Stimulated activated CD4-positive, alpha-beta T cell treated with anti-CD3 and anti-CD28 coated beads, Interleukin-12 subunit alpha, Interleukin-12 subunit beta, amount 100 ng/mL, for 4 hours (primary cell): ENCODE results near the gene PP2D1.
A peak's percentile ranks its signal among the peaks of the same experiment; 100 is the strongest.
"Not testable (repeated sequence)": the region's sequence is repeated elsewhere in the genome, so short reads cannot be mapped to it uniquely, and the experiment has no call there.

Experiments used
- DNase-seq: peaks from one replicate; pipeline ENCODE4 v3.0.0-alpha.2; 2020

Gene PP2D1

DNA sequence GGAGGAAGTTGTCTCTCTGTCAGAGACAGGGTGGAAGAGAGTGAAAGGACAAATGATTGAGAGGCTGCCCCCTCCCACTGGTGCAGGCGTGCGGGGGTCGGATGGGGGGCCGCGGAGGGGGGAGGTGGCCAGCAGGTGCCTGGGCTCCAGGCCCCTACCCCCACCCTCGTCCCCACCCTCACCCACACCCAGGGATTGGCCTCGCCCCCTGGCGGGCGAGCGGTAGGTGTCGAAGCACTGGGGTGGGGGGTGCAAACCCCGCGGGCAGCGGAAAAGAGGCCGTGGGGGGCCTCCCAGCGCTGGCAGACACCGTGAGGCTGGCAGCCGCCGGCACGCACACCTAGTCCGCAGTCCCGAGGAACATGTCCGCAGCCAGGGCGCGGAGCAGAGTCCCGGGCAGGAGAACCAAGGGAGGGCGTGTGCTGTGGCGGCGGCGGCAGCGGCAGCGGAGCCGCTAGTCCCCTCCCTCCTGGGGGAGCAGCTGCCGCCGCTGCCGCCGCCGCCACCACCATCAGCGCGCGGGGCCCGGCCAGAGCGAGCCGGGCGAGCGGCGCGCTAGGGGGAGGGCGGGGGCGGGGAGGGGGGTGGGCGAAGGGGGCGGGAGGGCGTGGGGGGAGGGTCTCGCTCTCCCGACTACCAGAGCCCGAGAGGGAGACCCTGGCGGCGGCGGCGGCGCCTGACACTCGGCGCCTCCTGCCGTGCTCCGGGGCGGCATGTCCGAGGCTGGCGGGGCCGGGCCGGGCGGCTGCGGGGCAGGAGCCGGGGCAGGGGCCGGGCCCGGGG, 27.9 kb upstream of the PP2D1 start, which contains the start of gene KAT2B:
Gene KAT2B (plus strand): TSS at position 682 of the 783 bp plus-strand sequence. CDS start 32 bp downstream, at position 714.
- peak; percentile 77 for DNase-seq

DNA sequence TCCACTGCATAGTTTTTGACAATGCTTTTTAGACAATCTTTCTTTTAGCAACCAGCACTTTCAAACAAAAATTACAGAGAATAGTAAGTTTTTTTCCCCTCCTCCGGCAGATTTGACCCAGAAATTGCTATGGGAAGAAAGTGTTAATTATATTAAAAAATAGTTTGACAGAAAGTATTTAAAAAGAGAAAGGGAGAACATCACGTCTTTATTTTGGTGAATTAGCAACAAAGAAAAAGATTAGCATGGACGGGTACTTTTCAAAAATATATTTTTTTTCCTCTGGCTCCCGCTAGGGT, 27.4 kb upstream of the PP2D1 start:
- DNase-seq: no peak

DNA sequence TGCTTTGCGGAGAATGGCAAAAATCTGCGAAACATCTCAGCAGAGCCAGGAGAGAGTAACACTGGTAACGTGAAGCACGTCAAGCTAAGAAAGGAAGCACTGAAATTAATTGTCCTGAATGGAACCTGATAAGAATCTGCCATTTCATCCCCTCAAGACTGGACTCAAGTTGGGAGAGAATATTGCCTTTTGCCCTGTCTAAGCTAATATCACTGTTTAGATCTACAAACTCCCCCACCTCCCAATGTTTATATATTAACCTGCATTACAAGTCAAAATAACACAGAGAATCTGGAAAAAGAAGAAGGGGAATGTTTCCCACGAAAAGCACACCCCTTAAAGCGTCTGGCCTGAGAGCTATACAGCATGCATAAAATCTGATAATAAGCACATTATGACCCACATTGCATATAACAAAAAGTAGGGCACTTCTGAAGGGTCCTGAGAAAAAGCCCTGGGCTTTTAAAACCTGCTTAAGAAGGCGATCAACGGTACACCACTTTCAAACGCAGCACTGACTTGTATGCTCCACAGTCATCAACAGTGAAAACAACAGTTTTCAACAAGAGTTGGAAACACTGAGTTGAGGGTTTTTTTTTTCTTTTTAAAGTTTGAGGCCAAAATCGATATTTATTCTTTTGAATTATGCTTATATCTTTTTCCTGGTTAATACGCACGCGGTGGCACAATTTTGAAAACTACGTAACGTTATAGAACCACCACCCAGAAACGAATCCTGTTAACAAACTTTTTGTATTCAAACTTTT, 26.8 kb upstream of the PP2D1 start:
- DNase-seq: no peak

DNA sequence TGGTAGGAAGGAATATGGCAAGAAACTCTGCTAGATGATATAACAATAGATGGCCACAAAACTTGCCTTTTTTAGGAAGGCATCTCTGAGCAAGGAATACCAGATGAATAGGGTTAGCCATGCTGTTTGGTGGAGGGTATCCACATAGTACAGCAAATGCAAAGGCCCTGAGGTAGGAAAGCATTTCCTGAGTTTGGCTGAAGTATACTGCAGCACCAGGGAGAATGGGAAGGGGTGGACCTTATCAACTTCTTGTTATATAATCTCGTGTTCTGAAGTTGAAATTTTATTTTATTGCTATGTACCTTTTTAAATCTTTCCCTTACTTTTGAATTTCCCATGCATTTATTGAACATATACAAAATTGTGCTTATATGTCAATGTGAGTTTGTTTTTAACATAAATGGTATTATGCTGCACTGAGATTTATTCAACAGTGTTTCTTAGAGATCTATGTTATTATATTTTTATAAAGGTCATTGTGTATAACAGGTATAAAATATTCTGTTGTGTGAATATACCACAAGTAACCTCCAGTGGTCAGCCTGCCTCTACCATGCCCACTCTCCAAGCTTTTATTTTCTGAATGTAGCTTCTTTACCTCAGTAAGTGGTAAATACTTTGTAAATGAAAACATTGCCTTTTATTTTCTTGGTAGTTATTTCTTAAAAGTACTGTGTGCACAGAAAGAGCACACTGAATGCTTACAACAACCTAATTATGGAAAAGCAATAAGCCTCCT, 25.4 kb upstream of the PP2D1 start:
- no peak for DNase-seq

DNA sequence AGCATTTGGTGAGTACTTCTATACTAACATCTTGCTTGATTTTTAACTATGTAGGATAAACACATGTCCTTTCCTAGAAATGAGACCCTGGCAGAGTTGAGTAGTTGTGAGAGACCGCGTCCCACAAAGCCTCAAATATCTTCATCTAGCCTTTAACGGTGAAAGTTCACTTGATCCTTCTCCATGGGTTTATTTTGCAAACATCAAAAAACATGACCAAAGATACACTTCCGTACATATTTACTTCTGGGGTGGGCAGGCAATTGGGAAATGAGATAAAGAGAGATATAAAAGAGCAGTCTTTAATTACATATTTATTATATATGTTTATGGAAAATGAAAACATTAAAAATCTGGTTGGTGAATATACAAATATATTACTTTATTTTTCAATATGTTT, 23.0 kb upstream of the PP2D1 start:
- DNase-seq: no peak

DNA sequence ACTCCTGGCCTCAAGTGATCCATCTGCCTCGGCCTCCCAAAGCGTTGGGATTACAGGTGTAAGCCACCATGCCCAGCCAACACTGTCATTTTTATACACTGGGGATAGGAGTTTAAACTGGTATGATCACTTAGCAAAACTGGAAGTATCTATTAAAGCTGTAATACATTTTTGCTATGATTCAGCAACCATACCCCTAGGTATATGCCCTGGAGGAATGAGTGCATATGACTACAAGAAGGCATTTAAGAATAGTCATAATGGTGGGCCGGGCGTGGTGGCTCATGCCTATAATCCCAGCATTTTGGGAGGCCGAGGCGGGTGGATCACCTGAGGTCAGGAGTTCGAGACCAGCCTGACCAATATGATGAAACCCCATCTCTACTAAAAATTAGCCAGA, 19.9 kb upstream of the PP2D1 start:
- not testable (repeated sequence) for DNase-seq

DNA sequence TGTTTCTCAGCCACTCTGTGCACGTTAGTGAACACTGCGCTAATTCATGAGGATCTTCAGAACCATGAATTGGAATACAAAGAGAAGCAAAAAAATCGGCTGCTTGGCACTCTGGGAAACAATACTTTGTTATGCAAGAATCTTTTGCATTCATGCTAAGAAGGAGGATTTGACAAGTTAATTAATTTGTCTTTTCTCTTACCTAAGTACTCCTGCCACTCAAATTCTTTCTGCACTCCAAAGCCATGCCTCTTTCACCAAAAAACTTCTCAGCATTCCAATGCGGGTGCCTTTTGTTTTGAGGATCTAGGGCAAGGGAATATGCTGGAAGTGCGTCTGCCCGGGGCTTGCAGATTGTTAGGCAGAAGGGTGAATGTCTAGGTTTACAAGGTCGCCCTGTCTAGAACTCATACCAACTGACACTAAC, 16.9 kb upstream of the PP2D1 start:
- DNase-seq: no peak

DNA sequence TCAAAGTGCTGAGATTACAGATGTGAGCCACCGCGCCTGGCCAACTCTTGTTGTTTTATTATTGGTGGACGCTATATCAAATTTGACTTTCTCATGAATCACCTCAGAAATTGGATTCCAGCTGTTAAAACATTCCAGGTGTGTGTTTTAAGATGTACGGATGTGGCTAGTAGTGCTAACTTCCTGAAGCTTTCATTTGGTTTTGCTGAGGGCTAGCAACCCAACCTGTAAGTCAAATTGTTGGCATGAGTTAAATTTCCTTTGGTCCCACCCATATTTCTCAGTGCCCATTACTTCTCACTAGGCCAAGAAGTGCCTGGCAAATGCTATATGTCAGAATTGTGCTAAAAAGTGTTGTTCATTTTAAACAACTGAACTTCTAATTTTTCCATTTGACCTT, 15.1 kb upstream of the PP2D1 start:
- no peak for DNase-seq

DNA sequence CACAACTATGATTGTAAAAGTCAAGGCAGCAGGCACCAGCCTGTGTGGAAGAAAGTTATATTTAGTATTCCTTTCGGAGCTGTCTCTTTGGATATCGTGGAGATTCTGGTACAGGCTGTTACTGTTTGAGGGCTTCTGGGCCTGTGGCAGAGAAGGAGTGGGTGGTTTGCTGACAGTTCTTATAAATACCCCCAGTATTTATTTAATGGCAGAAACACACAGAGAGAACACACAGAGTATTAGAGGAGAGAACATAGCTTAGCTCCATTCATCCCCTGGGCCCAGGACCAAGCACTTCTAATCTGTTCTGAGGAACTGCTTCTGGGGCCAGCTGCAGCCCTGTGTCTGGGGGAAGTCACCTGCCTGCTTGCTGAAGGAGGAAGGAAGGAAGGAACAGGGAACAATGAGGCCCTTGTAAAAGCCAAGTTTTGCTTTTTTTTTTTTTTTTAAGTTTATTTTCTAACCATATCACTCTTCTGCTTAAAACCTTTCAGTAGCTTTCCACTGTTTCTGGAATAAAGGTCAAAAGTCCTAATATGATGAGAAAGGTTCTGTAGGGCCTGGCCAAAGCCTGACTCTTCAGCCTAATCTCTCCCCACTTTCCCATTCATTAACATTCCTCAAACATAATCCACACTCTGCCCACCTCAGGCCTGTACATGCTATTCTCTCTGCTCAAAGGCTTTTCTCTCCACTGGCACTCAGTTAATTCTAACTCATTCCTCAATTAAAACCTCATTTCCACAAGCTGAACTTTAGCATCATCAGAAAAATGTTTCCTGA, 11.8 kb upstream of the PP2D1 start:
- no peak for DNase-seq

DNA sequence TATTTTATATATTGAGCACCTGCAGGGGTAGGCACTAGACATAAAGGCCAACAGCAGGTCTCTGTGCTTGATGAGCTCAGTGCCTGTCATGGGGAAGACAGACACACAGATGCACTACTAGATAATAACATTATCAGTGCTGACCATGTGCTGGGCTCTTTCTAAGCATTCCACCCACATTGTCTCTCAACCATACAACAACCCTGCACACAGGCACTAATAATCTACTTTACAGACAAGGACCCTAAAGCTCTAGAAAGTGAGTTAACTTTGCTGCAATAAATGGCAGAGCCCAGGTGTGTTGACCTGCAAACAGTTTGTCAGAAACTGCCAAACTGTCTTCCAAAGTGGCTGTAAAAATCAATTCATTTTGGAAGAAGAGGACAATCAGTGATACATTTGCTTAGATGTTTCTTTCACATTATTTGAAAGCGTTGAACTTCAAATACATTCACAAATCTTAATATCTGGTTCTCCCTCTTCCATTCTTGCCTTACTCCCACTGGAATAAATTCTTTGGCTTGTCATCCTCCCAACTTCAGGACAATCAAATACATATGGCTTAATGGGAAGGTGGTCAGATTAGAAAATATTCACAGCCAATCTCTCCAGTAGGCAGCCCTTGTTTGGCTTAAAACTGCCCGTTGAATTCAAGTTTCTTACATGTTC, 11.0 kb upstream of the PP2D1 start:
- no peak for DNase-seq

DNA sequence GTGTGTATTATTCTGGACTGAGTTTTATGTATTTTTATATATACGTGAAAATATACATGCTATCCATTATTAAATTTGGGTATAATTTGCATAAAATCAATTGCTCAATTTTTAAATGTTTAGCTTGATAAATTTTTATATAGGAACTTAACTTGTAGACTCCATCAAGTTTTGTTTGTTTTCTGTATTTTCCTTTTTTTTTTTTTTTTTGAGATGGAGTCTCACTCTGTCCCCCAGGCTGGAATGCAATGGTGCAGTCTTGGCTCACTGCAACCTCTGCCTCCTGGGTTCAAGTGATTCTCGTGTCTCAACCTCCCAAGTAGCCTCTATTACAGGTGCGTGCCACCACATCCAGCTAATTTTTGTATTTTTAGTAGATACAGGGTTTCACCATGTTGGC, 4.0 kb upstream of the PP2D1 start:
- DNase-seq: not testable (repeated sequence)

DNA sequence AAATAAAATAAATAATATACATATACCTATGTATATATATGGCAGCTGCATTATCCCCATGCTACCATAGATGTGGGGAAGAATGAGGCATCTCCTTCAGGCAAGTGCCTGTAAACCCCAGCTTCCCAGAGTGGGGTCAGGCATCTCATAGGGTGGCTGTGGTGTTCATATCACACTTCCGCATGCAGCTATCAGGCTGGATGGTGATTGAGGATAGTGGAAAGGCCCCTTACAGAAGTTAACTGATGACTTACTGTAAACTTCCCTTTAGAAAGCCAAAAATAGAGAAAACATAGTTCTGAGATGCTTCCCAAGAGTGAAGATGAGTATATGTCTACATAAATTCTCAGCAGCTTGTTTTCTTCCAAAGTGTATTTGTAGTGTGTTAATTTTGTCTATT, 3.5 kb upstream of the PP2D1 start:
- no peak for DNase-seq

DNA sequence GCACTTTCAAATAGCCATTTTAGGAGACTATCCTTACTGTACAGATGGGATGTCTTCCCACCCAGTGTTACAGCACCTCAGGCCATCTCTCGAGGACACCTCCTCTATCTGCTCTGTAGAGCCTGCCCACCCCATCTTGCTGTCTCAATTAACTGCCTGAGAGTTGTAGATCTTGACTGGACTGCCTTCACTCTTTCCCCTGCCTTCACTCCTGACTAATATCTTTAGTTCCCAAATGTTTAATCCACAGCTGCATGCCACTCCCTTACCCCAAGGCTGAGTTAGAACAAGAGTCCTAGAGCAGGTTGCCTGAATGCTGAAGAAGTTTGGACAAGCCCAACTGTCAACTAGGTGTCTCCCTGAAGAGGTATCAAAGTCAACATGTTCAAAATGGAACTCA, 1.3 kb upstream of the PP2D1 start:
- DNase-seq: no peak

DNA sequence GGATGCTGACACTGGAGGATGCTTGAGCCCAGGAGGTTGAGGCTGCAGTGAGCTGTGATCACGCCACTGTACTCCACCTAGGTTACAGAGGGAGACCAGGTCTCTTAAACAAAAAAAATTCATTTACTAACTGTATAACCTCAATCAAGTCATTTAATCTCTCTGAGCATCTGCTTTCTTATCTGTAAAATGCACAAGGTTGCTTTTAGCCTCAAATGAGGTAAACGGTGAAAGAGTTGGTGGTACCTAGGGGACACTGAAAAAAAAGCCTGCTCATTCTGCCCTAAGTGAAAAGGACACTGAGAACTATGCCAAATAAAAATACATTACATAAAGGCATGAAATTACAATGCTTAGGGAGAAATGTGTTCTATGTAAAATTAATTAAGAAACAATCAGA, 3.4 kb downstream of the PP2D1 start:
- DNase-seq: no peak

DNA sequence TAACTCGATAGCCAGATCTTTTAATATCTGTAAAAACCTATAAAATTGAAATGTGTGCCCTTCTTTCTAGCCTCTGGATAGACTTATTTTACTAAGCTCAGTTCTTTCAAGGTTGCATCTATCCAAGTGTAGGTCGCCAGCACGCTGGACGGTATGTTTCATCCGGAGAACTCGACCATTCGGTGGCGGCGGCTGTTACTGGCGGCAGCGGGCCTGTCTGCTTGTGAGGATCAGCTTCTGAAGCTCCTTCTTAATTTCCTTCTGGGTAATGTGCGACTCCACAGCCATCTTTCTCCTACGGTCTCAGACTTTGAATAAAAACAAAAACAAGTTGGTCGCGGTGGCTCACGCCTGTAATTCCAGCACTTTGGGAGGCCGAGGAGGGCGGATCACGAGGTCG, 4.1 kb downstream of the PP2D1 start:
- no peak for DNase-seq

DNA sequence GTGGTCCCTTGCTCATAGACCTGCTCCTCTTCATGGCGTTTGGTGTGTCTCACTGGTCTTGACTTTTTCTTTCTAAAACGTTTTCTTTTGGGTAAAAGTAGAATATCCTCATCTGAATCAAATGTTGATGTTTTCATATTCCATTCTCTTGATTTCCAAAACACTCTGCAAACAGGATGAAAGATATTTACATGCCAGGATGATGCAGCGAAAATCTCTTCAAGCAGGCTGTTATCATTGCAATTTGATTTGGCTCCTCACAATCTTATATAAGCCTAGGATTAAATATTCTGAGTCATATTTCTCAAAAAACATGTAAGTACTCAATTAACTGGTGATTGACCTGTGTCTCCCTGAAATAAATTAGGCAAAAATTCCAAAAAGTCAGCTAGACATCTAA, 10.1 kb downstream of the PP2D1 start:
- DNase-seq: no peak

DNA sequence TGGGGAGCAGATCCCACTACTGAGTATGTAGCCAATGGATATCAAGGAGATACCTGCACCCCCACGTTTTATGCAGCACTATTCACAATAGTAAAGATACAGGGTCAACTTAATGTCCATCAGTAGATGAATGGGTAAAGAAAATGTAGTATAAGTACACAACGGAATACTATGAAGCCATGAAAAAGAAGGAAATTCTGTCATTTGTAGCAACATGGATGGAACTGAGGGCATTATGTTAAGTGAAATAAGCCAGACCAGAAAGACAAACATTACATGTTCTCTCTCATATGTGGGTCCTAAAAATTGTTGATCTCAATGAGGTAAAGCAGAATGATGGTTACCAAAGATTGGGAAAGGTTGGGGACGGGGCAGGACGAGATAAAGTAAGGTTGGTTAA, 14.6 kb downstream of the PP2D1 start:
- DNase-seq: no peak

DNA sequence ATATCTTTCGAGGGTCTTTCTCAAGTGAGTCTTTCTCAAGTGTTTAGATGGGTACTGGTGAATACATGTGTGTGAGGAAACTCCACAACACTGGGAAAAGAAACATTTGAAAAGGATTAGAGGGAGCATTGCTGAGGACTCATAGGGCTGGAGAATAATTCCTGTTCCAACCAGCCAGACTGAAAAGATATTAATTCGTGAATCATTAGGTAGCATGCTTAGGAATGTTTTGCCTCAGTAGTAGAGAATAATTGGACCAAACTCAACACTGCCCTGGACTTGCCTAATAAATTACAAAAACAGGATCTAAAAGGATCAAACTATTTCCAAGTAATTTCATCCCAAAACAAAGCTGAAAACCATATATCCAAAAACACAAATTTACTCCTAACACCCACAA, 17.3 kb downstream of the PP2D1 start:
- DNase-seq: no peak

DNA sequence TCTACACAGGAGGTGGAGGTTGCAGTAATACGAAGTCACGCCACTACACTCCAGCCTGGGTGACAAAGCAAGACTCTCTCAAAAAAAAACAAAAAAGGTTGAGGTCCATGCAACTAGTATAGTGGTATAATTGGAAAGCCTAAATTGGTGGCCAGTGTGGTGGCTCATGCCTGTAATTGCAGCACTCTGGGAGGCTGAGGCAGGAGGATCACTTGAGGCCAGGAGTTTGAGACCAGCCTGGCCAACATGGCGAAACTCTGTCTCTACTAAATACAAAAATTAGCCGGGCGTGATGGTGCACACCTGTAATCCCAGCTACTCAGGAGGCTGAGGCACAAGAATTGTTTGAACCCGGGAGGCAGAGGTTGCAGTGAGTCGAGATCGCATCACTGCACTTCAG, 23.2 kb downstream of the PP2D1 start:
- DNase-seq: not testable (repeated sequence)

DNA sequence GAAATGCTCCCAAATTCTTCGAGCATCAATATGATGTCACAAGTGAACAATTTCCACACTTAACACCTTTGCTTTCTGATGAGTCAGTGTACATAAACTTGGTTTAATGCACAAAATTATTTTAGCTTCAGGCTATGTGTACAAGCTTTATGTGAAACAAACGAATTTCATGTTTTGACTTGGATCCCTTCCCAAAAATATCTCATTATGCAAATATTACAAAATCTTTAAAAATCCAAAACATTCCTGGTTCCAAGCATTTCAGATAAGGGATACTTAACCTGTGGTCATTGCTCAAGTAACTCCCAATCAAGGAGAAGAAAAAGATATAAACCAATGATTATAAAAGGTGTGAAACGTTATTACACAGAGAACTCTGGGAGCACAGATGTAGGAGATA, 40.0 kb downstream of the PP2D1 start:
- DNase-seq: no peak

DNA sequence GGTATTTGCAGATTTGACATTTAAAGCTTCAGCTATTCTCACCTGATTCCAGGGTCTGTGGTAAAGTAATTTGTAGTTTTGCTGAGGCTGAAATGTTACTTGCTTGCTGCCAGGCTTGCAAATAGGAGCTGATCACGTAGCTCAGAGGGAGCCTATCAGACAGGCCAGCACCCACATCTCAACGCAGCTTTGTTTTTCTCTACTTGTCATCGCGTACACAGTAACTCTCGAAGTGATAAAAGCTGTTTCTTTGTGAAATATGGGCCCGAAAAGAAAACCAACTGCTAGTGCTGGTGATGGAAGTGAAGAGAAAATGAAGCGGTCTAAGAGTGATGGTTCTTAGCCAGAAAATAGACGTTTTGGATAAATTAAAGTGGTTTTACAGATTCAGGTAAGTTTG, 41.7 kb downstream of the PP2D1 start:
- no peak for DNase-seq

DNA sequence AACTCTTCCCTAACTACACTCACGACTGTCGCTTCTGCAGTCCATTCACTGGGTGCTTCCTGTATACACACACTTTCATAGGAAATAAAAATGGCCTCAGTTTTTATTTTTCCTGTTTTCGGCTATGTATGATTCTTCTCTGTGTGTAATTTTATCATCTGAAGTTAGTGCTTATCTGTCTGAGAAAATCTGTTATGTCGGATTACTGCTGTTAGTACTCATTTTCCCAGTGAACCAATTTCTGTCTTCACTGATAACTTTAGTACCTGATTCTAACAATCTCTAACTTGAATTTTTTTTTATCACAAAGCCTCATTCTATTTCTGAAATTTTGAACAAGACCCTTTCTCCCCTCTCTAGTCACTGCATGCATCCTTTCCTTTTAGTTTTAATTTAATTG, 44.3 kb downstream of the PP2D1 start:
- no peak for DNase-seq

DNA sequence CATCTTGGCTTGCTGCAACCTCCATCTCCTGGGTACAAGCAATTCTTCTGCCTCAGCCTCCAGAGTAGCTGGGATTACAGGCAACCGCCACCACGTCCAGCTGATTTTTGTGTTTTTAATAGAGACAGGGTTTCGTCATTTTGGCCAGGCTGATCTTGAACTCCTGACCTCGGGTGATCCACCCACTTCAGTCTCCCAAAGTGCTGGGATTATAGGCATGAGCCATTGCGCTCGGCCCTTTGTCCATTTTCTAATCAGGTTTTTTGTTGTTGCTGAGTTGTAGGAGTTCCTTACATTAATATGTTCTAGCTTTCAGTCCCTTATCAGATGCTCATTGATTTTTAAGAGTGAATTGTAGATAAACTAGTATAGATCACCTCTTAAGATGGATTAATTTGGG, 44.9 kb downstream of the PP2D1 start:
- DNase-seq: no peak
